ENCODE measurements around the gene PJVK. TPM values are rescaled to one million over a fixed set of nuclear protein-coding genes. Genes with fewer than 3 reads are reported as not detected.

The PJVK gene
- polyA plus RNA-seq, 1 donor from 2014 or later: 5.5 TPM

DNA sequence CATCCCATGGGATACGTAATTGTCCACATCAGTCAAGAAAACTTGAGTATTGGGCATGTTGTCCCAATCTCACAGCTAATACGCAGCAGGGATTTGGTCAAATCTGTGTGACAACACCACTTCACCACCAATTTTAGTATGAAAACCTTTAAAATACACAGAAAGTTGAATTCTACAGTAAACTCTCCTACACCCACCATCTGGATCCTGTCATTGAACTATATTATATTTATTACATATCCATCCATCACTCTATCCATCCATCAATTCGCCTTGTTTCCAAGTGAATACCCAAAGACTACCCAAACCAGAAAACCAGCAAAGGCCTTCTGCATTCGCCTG is 28.1 kb downstream of the PJVK start:
- Histone ChIP-seq H3K27ac (ENCODE audit: low read length) (peak overlapping the region; percentile 95), H3F3A (ENCODE audit: insufficient read depth, low read length, poor library complexity, severe bottlenecking) (peaks cover 3% of the 10 kb centered on the region), H3K27me3 (ENCODE audit: insufficient read depth, low read depth, low read length) (no peaks in the 10 kb centered on the region), H3K9me2 (ENCODE audit: insufficient read depth, low read length) (no peaks in the 10 kb centered on the region), H4K20me1 (ENCODE audit: insufficient read depth) (no peaks in the 10 kb centered on the region), H3K4me2 (ENCODE audit: low read length) (no peak overlapping the region), H3K9me3 (ENCODE audit: low read length) (no peaks in the 10 kb centered on the region), H3K9ac (ENCODE audit: low read length) (peak overlapping the region; percentile 84), H2AFZ (ENCODE audit: low read depth, low read length) (no peak overlapping the region), H3K4me3 (ENCODE audit: low read length) (peak overlapping the region; percentile 82), H3K36me3 (ENCODE audit: insufficient read depth, low read length) (no peaks in the 10 kb centered on the region), H3K79me2 (replicated peaks; ENCODE audit: insufficient read depth, low read length) (peaks cover 60% of the 10 kb centered on the region)
- TF ChIP-seq MXI1 (conservative IDR thresholded peaks at IDR 0.05; ENCODE audit: poor library complexity, severe bottlenecking) (no peak), RAD21 (conservative IDR thresholded peaks at IDR 0.05) (no peak), EZH2 (IDR thresholded peaks at IDR 0.05; ENCODE audit: borderline replicate concordance, insufficient read depth, low read length, poor library complexity, severe bottlenecking) (no peak), POLR2AphosphoS5 (IDR thresholded peaks at IDR 0.05) (no peak), SMC3 (conservative IDR thresholded peaks at IDR 0.05; ENCODE audit: poor library complexity) (no peak), EP300 (conservative IDR thresholded peaks at IDR 0.05; ENCODE audit: poor library complexity, severe bottlenecking) (no peak)
- TF ChIP-seq, protein P1, sequence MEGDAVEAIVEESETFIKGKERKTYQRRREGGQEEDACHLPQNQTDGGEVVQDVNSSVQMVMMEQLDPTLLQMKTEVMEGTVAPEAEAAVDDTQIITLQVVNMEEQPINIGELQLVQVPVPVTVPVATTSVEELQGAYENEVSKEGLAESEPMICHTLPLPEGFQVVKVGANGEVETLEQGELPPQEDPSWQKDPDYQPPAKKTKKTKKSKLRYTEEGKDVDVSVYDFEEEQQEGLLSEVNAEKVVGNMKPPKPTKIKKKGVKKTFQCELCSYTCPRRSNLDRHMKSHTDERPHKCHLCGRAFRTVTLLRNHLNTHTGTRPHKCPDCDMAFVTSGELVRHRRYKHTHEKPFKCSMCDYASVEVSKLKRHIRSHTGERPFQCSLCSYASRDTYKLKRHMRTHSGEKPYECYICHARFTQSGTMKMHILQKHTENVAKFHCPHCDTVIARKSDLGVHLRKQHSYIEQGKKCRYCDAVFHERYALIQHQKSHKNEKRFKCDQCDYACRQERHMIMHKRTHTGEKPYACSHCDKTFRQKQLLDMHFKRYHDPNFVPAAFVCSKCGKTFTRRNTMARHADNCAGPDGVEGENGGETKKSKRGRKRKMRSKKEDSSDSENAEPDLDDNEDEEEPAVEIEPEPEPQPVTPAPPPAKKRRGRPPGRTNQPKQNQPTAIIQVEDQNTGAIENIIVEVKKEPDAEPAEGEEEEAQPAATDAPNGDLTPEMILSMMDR (IDR thresholded peaks at IDR 0.05; ENCODE audit: poor library complexity, severe bottlenecking): no peak
- TF ChIP-seq, protein P2, sequence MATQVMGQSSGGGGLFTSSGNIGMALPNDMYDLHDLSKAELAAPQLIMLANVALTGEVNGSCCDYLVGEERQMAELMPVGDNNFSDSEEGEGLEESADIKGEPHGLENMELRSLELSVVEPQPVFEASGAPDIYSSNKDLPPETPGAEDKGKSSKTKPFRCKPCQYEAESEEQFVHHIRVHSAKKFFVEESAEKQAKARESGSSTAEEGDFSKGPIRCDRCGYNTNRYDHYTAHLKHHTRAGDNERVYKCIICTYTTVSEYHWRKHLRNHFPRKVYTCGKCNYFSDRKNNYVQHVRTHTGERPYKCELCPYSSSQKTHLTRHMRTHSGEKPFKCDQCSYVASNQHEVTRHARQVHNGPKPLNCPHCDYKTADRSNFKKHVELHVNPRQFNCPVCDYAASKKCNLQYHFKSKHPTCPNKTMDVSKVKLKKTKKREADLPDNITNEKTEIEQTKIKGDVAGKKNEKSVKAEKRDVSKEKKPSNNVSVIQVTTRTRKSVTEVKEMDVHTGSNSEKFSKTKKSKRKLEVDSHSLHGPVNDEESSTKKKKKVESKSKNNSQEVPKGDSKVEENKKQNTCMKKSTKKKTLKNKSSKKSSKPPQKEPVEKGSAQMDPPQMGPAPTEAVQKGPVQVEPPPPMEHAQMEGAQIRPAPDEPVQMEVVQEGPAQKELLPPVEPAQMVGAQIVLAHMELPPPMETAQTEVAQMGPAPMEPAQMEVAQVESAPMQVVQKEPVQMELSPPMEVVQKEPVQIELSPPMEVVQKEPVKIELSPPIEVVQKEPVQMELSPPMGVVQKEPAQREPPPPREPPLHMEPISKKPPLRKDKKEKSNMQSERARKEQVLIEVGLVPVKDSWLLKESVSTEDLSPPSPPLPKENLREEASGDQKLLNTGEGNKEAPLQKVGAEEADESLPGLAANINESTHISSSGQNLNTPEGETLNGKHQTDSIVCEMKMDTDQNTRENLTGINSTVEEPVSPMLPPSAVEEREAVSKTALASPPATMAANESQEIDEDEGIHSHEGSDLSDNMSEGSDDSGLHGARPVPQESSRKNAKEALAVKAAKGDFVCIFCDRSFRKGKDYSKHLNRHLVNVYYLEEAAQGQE (IDR thresholded peaks at IDR 0.05; ENCODE audit: borderline replicate concordance): no peak

DNA sequence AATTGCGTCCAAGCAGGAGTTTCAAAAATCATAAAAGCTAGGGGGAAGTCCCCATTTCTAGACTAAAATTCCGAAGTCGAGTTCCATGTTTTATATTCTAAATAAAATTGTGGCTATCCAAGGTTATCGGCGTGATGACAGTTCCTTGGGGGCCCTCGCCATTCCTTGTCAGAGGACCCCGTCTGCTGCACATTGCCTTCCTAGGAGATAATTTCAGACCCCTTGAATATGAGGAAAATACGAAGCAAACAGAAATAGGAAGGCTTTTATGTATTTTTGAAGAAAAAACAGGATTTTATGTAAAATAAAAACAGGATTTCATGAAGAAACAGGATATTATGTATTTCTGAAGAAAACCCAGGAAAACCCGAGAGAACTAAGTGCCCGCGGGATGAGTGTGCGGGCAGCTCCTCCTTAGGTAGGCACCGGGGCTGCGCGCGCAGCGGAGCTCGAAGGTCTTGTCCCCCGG is 28.6 kb downstream of the PJVK start:
- peak overlapping the region; percentile 69 for H3K4me2 ChIP-seq (ENCODE audit: low read length)
- peak overlapping the region; percentile 95 for H3K27ac ChIP-seq (ENCODE audit: low read length)
- no peaks in the 10 kb centered on the region for H3K36me3 ChIP-seq (ENCODE audit: insufficient read depth, low read length)
- peaks cover 66% of the 10 kb centered on the region for H3K79me2 ChIP-seq (replicated peaks; ENCODE audit: insufficient read depth, low read length)
- TF ChIP-seq EP300 (conservative IDR thresholded peaks at IDR 0.05; ENCODE audit: poor library complexity, severe bottlenecking) (no peak), POLR2AphosphoS5 (IDR thresholded peaks at IDR 0.05) (no peak), TAF1 (IDR thresholded peaks at IDR 0.05; ENCODE audit: low read depth) (no peak), SMC3 (conservative IDR thresholded peaks at IDR 0.05; ENCODE audit: poor library complexity) (no peak)
- TF ChIP-seq, protein P1 (IDR thresholded peaks at IDR 0.05; ENCODE audit: poor library complexity, severe bottlenecking): no peak
- TF ChIP-seq, protein P2 (IDR thresholded peaks at IDR 0.05; ENCODE audit: borderline replicate concordance): no peak
- H4K20me1 ChIP-seq (ENCODE audit: insufficient read depth): no peaks in the 10 kb centered on the region
- H2AFZ ChIP-seq (ENCODE audit: low read depth, low read length): no peak overlapping the region
- H3F3A ChIP-seq (ENCODE audit: insufficient read depth, low read length, poor library complexity, severe bottlenecking): peaks cover 3% of the 10 kb centered on the region
- peak overlapping the region; percentile 76 for H3K9ac ChIP-seq (ENCODE audit: low read length)
- no peaks in the 10 kb centered on the region for H3K27me3 ChIP-seq (ENCODE audit: insufficient read depth, low read depth, low read length)
- H3K9me2 ChIP-seq (ENCODE audit: insufficient read depth, low read length): no peaks in the 10 kb centered on the region
- H3K4me3 ChIP-seq (ENCODE audit: low read length): peak overlapping the region; percentile 82
- H3K9me3 ChIP-seq (ENCODE audit: low read length): no peaks in the 10 kb centered on the region

Data from neural cell (in vitro differentiated cells).